HG03460 (cell line): ENCODE results near the gene PSPH.
"Not testable (repeated sequence)": the region's sequence is repeated elsewhere in the genome, so short reads cannot be mapped to it uniquely, and the experiment has no call there.

ENCODE experiments used
- ATAC-seq: cut with Tn5 transposase; IDR thresholded peaks from one replicate; pipeline ENCODE4 v1.9.1; 2021; ENCODE audit not compliant: unreplicated experiment

PSPH gene

GRCh38 chr7:56051339-56052191 is at the start of gene PSPH, which contains the start of gene CCT6A:
Gene PSPH, minus strand, starts transcription at chr7:56051444. Its CDS starts 30,232 bp downstream, at chr7:56021212.
Gene CCT6A, plus strand, starts transcription at chr7:56051765. Its CDS starts 84 bp downstream, at chr7:56051849.
- ATAC-seq = peak; percentile 91

- no peak for ATAC-seq
These were observed 48.4 kb upstream of the PSPH start for GRCh38 chr7:56099653-56100052.

- not testable (repeated sequence) for ATAC-seq
These were observed 47.2 kb upstream of the PSPH start for GRCh38 chr7:56098187-56099008.

DNA sequence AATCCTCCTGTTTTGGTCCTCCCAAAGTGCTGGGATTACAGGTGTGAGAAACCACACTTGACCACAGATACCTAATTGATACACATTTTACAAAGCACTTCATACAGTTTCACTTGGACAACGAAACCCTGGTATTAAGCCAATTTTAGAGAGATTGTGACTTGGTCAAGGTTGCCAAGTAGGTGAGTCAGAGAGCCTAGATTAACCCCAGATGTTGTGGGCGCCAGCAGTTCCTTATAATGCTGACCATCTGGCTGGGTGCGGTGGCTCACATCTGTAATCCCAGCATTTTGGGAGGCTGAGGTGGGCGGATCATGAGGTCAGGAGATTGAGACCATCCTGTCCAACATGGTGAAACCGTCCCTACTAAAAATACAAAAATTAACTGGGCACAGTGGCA is 46.5 kb upstream of the PSPH start:
- ATAC-seq = no peak

DNA sequence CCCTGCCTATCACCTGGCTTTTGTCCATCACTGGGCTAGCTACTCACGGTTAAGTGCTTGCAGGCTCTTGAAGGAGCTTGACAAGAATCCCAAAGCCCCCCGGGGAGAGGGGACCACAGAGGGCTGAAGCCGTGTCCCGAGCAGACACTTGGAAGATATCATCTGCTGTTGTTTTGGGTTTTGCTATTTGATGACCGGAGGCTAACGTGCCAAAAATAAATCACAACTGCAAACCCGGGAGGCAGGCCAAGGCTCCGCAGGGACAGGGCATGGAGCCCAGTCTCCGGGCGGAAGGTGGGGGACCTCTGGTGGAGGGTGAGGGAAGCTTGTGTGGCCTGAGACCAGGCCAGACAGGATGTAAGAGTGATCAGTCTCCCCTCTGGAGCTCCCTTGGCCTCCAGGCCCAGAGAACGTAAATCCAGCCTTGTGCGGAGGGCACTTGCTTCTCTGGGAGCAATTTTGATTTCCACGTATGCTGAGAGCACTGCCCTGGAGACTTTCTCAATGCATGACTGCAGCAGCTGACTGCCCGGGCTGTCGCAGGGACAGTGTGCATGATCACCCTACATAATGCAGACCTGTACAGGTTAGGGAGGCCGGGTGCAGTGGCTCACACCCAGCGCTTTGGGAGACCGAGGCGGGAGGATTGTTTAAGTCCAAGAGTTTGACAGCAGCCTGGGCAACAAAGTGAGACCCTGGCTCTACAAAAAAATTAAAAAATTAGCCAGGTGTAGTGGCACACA is 41.7 kb upstream of the PSPH start, which contains the start of gene PHKG1:
PHKG1 (minus strand) TSS at position 164 of the 743 bp plus-strand sequence. CDS start 4,011 bp downstream, outside the sequence.
- ATAC-seq = no peak

DNA sequence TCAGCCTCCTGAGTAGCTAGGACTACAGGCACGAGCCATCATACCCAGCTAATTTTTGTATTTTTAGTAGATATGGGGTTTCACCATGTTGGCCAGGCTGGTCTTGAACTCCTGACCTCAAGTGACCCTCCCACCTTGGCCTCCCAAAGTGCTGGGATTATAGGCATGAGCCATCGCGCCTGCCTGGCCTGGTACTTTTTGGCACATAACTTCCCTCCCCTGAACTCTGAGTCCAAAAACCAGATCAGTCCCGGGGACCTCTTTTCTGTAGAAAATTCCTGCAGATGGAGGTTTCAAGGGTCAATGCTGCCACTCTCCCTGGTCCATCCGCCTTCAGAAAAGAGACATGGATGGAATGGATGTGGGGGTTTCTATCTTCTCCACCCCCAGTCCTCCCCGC is 41.1 kb upstream of the PSPH start:
- not testable (repeated sequence) for ATAC-seq

GRCh38 chr7:56091591-56091990 is 40.3 kb upstream of the PSPH start:
- ATAC-seq = no peak

DNA sequence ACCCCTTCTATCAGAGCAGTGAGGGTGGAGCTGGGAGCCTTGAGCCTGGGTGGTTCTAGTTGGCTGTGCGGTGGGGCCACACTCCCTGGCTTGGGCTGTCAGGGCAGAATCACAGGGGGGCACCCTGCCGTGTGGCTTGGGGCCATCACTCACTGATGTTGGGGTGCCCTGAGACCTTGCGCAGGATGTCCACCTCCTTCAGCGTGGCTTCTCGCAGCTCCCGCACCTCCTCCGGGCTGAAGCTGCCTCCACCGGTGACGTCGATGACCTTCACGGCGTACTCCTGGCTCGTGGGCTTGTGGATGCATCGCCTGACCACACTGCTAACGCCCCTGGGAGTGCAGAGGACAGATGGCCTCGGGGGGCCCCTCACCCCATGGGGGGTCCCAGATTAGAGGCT is 36.2 kb upstream of the PSPH start:
- ATAC-seq = no peak

- no peak for ATAC-seq
These were observed 35.5 kb upstream of the PSPH start for GRCh38 chr7:56086761-56087160.

DNA sequence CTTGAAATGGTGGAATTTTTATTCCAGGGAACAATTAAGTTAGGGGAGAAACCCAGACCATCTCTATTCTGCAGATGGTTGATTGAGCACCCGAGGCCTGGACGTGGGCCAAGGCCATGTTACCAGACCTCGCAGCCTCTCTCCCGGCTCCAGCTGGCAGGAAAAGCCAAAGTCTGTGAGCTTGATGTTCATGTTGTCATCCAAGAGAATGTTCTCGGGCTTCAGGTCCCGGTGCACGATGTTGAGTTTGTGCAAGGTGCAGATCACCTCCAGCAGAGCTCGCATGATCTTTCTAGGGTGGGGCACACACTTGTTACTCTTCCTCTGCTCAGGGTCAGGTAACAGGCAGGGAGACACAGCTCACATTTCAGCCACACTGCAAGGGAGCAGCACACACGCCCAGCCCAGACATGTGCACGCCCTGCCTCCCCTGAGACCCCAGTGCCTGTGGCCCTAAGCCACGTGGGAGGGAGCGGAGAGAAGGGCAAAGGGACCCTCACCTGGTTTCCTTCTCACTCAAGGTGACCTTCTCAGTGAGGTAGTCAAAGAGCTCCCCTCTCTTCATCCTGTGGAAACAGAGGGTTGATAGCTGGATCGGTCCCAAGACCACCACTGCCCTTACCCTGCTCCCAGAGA is 32.0 kb upstream of the PSPH start:
- ATAC-seq = no peak

GRCh38 chr7:56081626-56082340 is 30.5 kb upstream of the PSPH start:
- no peak for ATAC-seq

GRCh38 chr7:56080726-56081435 is 29.6 kb upstream of the PSPH start:
- not testable (repeated sequence) for ATAC-seq

DNA sequence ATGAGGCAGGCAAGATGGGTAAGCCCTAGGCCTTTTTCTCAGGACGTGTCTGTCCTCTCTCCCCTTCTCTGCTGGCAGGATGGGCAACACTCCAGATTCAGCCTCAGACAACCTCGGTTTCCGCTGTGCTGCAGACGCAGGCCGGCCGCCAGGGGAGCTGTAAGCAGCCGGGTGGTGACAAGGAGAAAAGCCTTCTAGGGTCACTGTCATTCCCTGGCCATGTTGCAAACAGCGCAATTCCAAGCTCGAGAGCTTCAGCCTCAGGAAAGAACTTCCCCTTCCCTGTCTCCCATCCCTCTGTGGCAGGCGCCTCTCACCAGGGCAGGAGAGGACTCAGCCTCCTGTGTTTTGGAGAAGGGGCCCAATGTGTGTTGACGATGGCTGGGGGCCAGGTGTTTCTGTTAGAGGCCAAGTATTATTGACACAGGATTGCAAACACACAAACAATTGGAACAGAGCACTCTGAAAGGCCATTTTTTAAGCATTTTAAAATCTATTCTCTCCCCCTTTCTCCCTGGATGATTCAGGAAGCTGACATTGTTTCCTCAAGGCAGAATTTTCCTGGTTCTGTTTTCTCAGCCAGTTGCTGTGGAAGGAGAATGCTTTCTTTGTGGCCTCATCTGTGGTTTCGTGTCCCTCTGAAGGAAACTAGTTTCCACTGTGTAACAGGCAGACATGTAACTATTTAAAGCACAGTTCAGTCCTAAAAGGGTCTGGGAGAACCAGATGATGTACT is 28.4 kb upstream of the PSPH start:
- ATAC-seq = no peak

DNA sequence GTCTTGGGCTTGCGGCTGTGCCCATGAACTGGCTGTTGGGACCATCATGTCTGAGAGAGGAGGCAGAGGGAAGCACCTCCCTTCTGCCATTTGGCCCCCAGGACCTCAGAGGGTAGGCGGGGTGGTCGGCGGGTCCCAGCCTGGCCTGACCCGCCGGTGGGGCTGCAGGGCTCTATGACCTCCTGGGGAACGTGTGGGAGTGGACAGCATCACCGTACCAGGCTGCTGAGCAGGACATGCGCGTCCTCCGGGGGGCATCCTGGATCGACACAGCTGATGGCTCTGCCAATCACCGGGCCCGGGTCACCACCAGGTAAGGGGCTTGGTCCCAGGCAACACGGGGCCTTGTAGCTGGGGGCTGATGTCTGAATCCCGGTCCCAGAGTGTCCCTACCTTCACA is 27.0 kb upstream of the PSPH start:
- ATAC-seq = no peak

- ATAC-seq = no peak
These were observed 26.4 kb upstream of the PSPH start for GRCh38 chr7:56077681-56078080.

GRCh38 chr7:56074371-56074791 is 23.1 kb upstream of the PSPH start:
- peak; percentile 92 for ATAC-seq

DNA sequence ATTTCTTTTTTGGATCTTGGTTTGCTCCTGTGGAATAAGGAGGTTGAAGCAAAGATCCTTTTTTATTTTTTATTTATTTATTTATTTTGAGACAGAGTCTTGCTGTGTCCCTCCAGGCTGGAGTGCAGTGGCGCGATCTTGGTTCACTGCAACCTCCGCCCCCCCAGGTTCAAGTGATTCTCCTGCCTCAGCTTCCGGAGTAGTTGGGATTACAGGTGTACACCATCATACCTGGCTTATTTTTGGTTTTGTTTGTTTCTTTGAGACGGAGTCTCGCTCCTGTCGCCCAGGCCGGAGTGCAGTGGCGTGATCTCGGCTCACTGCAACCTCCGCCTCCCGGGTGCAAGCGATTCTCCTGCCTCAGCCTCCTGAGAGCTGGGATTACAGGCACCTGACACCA is 15.1 kb upstream of the PSPH start:
- ATAC-seq = not testable (repeated sequence)

GRCh38 chr7:56063882-56064625 is 12.8 kb upstream of the PSPH start, which contains the start of gene SUMF2:
Gene SUMF2, plus strand, starts transcription at chr7:56064286. Its CDS starts 26 bp downstream, at chr7:56064312.
- ATAC-seq = peak; percentile 80
